Lower leg skin (tissue), 3 donors: ENCODE data around the gene TBC1D7.

Experiments
- CTCF ChIP-seq, 3 donors: fragments of 450-650 bp; IDR thresholded peaks; one replicate each; pipeline ENCODE4 v1.5.1; 2016; ENCODE audit warnings: antibody characterized with exemption in 3 of 3, mild to moderate bottlenecking in 3 of 3, moderate library complexity in 2 of 3
- POLR2A ChIP-seq, 2 donors: fragments of 450-650 bp; IDR thresholded peaks; one replicate each; pipeline ENCODE4 v1.6.1; 2016 to 2017; ENCODE audit warnings: antibody characterized with exemption in 2 of 2, mild to moderate bottlenecking in 1 of 2, moderate library complexity in 1 of 2

DNA sequence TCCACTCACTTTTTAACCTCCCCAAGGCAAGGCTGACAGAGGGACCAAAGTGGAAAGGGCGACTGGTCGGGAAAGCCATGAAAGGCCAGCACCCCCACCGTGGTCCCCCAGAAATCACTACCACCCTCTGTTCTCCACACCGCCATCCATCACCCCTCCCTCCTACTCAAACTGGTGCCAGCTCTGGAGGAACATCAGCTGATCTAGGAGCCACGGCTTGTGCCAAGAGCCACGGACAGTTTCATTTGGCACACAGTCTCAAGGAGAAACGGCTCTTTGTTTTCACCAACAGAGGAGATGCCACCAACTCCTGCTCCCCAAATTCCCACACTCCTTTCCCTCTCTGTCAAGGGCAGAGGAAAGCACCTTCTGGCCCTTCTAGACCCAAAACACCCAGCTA, 26.0 kb downstream of the TBC1D7 start:
- TF ChIP-seq CTCF (IDR thresholded peaks at IDR 0.05), result no peak
- no peak for TF ChIP-seq POLR2A (IDR thresholded peaks at IDR 0.05)
